Hepatocyte (in vitro differentiated cells): Measurements from ENCODE around the gene ADGRV1. TPM values are rescaled to one million over a fixed set of nuclear protein-coding genes. Genes with fewer than 3 reads are reported as not detected.

Source experiments
- DNase-seq: peaks from one replicate; pipeline ENCODE4 v3.0.0-alpha.2; 2016; ENCODE audit warnings: low spot score
- H2AFZ ChIP-seq: fragments of 200-600 bp; sonication (generic); 2 replicates; pipeline ENCODE4 v1.6.0; 2016; ENCODE audit warnings: antibody characterized with exemption, mild to moderate bottlenecking
- H3K27ac ChIP-seq: fragments of 200-600 bp; sonication (generic); 2 replicates; pipeline ENCODE4 v1.5.1; 2016; ENCODE audit warnings: mild to moderate bottlenecking
- H3K27me3 ChIP-seq: fragments of 200-600 bp; sonication (generic); 2 replicates; pipeline ENCODE4 v1.6.1; 2016
- H3K36me3 ChIP-seq: fragments of 200-600 bp; sonication (generic); replicated peaks from 2 replicates; pipeline ENCODE4 v1.5.1; 2016; ENCODE audit warnings: low read depth; ENCODE audit not compliant: insufficient read depth
- H3K4me1 ChIP-seq: fragments of 200-600 bp; sonication (generic); 2 replicates; pipeline ENCODE4 v1.5.1; 2016; ENCODE audit warnings: mild to moderate bottlenecking, moderate library complexity; ENCODE audit not compliant: insufficient read depth
- H3K4me2 ChIP-seq: fragments of 200-600 bp; sonication (generic); 2 replicates; pipeline ENCODE4 v1.6.0; 2016
- H3K4me3 ChIP-seq: fragments of 200-600 bp; sonication (generic); 2 replicates; pipeline ENCODE4 v1.5.1; 2016; ENCODE audit warnings: mild to moderate bottlenecking
- H3K79me2 ChIP-seq: fragments of 200-600 bp; sonication (generic); 2 replicates; pipeline ENCODE4 v1.6.0; 2017; ENCODE audit warnings: mild to moderate bottlenecking
- H3K9me2 ChIP-seq: fragments of 200-600 bp; sonication (generic); replicated peaks from 2 replicates; pipeline ENCODE4 v1.6.0; 2017; ENCODE audit warnings: mild to moderate bottlenecking; ENCODE audit not compliant: insufficient read depth
- H3K9me3 ChIP-seq: fragments of 200-600 bp; sonication (generic); 2 replicates; pipeline ENCODE4 v1.5.1; 2016; ENCODE audit warnings: low read depth, mild to moderate bottlenecking
- H4K20me1 ChIP-seq: fragments of 200-600 bp; sonication (generic); 2 replicates; pipeline ENCODE4 v1.6.0; 2016; ENCODE audit warnings: mild to moderate bottlenecking; ENCODE audit not compliant: insufficient read depth, poor library complexity, severe bottlenecking
- CTCF ChIP-seq: fragments of 200-600 bp; sonication (generic); IDR thresholded peaks from 2 replicates; pipeline ENCODE4 v1.5.1; 2016; ENCODE audit warnings: antibody characterized with exemption, mild to moderate bottlenecking; ENCODE audit not compliant: poor library complexity
- EZH2 ChIP-seq: fragments of 200-600 bp; sonication (generic); IDR thresholded peaks from 2 replicates; pipeline ENCODE4 v1.6.1; 2016; ENCODE audit warnings: antibody characterized with exemption, mild to moderate bottlenecking, borderline replicate concordance
- EZH2phosphoT487 ChIP-seq: fragments of 200-600 bp; sonication (generic); IDR thresholded peaks from one replicate; pipeline ENCODE4 v1.6.1; 2018; ENCODE audit warnings: antibody characterized with exemption, mild to moderate bottlenecking, low read depth, moderate library complexity; ENCODE audit not compliant: unreplicated experiment, severe bottlenecking
- WGBS: methylation state at CpG from one replicate; pipeline ENCODE4 v1.1.6; 2016; ENCODE audit warnings: low lambda C conversion rate; ENCODE audit errors: missing lambda C conversion rate; 5-methylcytosine and 5-hydroxymethylcytosine counted together
- polyA plus RNA-seq: library from polyadenylated mRNA; unstranded; fragments of >200 nt; fragmentation: Nextera tagmentation; extraction: Ambion mirVana; gene quantifications from 2 replicates; pipeline ENCODE4 v1.2.1, GENCODE V29; 2016
- total RNA-seq: library from RNA; depleted of rRNA; stranded (reverse); fragments of >200 nt; gene quantifications from 2 replicates; pipeline ENCODE4 v1.2.3, GENCODE V29; 2014

The ADGRV1 gene
- total and polyA plus RNA-seq, 2 experiments from 2014 or later = 74.9 to 88.3 TPM

DNA sequence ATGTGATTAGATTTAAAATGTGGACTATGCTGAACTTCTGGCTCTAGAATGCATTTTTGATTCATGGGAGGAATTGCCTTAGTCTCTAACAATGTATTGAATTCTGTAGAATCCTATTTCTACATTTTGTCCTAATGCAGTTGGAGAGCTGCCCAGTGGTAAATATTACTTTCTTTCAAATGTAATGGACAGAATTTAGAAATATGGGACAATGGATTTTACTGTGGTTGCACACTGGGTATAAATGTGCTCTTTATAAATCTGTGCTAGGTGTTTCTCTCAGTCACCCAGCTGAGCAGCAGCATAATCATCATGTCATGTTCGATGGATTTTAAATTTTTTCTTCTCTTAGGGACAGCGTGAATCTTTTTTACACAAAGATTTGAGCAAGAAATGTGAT is 141.7 kb downstream of the ADGRV1 start:
- Histone ChIP-seq H3K9me2 (no peaks in the 10 kb centered on the region), H3K36me3 (no peaks in the 10 kb centered on the region), H3K4me2 (no peak overlapping the region), H2AFZ (no peak overlapping the region), H3K4me1 (no peaks in the 10 kb centered on the region), H3K79me2 (no peaks in the 10 kb centered on the region), H3K4me3 (no peak overlapping the region), H3K9me3 (no peaks in the 10 kb centered on the region), H4K20me1 (no peaks in the 10 kb centered on the region), H3K27ac (no peak overlapping the region), H3K27me3 (no peaks in the 10 kb centered on the region)
- TF ChIP-seq CTCF (no peak), EZH2 (no peak), EZH2phosphoT487 (no peak)
- 87% methylated on average over 2 of the region's 2 CpGs for WGBS
- no peak for DNase-seq

GRCh38 chr5:90703932-90704331 is 145.3 kb downstream of the ADGRV1 start:
- H3K4me3 ChIP-seq = no peak overlapping the region

GRCh38 chr5:90707698-90708097 is 149.1 kb downstream of the ADGRV1 start:
- Histone ChIP-seq H3K9me3 (no peaks in the 10 kb centered on the region), H3K9me2 (no peaks in the 10 kb centered on the region), H3K36me3 (no peaks in the 10 kb centered on the region), H3K27ac (no peak overlapping the region), H2AFZ (no peak overlapping the region), H4K20me1 (no peaks in the 10 kb centered on the region), H3K27me3 (no peaks in the 10 kb centered on the region), H3K79me2 (no peaks in the 10 kb centered on the region), H3K4me2 (no peak overlapping the region), H3K4me1 (no peaks in the 10 kb centered on the region), H3K4me3 (no peak overlapping the region)
- WGBS = 89% methylated on average over 1 of the region's 1 CpG
- no peak for DNase-seq
- no peak for TF ChIP-seq EZH2phosphoT487
- TF ChIP-seq EZH2 = no peak
- no peak for TF ChIP-seq CTCF

More at GRCh38 chr5:90703932-90704331, 145.3 kb downstream of the ADGRV1 start:
- no peaks in the 10 kb centered on the region for H3K9me2 ChIP-seq
- DNase-seq = no peak
- no peak overlapping the region for H2AFZ ChIP-seq
- no peaks in the 10 kb centered on the region for H3K4me1 ChIP-seq
- H4K20me1 ChIP-seq = no peaks in the 10 kb centered on the region
- H3K27me3 ChIP-seq = no peaks in the 10 kb centered on the region
- TF ChIP-seq CTCF (no peak), EZH2 (no peak), EZH2phosphoT487 (no peak)
- H3K4me2 ChIP-seq = no peak overlapping the region
- no peaks in the 10 kb centered on the region for H3K36me3 ChIP-seq
- H3K9me3 ChIP-seq = no peaks in the 10 kb centered on the region
- H3K27ac ChIP-seq = no peak overlapping the region
- H3K79me2 ChIP-seq = no peaks in the 10 kb centered on the region
